Kidney tubule cell (primary cell): Measurements from ENCODE around the gene VRK3.
A peak's percentile ranks its signal among the peaks of the same experiment; 100 is the strongest.
"Not testable (repeated sequence)": the region's sequence is repeated elsewhere in the genome, so short reads cannot be mapped to it uniquely, and the experiment has no call there.

Experiments
- DNase-seq: peaks from one replicate; pipeline ENCODE4 v3.0.0-alpha.2; 2018; ENCODE audit warnings: low spot score

VRK3 gene

GRCh38 chr19:50025022-50025793, at the start of gene VRK3:
Gene VRK3 (minus strand): TSS chr19:50025372. CDS start chr19:50016162, 9,210 bp downstream.
- peak; percentile 100 for DNase-seq

DNA sequence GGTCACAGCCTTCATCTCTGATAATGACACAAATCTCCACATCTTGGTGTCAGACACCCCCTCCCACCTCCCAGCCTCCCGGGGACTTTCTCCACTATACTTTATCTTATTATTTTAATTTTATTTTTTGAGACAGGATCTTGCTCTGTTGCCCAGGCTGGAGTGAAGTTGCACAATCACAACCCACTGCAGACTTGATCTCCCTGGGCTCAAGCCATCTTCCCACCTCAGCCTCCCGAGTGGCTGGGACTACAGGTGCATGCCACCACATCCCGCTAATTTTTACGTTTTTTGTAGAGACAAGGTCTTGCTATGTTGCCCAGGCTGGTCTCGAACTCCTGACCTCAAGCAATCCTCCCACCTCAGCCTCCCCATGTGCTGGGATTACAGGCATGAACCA, 43.2 kb upstream of the VRK3 start:
- DNase-seq: not testable (repeated sequence)

DNA sequence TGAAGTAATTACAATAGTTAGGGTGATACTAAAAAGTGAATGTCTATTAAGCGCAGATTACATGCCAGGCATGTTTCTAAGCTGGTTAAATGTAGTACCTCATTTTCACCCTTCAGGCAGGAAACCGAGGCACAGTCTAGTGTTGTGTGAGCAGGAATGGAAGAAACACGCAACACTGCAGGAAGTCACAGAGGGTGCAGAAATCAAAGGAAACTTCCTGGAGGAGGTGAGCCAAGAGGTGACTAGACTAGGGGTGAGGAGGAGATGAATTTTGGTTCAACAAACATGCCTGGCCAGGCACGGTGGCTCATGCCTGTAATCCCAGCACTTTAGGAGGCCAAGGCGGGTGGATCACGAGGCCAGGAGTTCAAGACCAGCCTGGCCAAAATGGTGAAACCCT, 42.4 kb upstream of the VRK3 start:
- DNase-seq: no peak

- DNase-seq: no peak
Measured at GRCh38 chr19:50065938-50066337, 40.8 kb upstream of the VRK3 start.

DNA sequence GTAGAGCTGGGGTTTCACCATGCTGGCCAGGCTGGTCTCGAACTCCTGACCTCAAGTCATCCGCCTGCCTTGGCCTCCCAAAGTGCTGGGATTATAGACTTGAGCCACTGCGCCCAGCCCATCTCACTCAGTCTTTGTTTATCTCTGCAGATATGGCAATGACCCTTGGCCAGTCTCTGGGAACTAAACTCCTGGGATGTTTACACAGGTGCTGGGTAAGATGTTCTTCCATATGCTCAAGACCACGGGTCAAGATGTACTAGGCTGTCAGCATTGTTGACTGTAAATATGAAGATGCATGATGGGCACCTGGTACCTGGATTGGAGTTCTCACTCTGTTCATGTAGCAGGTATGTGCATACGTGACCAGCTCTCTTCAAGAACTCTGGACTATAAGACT, 36.5 kb upstream of the VRK3 start:
- DNase-seq: no peak

DNA sequence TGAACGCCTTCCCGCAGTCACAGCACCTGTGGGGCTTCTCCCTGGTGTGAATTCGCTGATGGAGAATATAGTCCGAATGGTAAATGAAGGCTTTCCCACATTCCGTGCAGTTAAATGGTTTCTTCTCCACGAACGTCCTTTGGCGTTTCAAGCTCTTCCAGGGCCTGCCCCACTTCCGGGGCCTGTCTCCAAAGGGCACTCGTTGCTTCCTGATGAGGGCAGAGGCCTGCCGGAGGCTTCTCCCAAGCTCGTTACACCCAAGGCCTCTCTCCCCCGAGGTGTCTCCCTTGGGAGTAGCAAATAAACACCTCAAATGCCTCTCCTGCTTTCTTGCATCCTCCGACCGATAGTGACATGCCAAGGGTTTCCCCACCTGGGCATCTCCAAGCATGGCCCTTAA, 34.9 kb upstream of the VRK3 start:
- no peak for DNase-seq

DNA sequence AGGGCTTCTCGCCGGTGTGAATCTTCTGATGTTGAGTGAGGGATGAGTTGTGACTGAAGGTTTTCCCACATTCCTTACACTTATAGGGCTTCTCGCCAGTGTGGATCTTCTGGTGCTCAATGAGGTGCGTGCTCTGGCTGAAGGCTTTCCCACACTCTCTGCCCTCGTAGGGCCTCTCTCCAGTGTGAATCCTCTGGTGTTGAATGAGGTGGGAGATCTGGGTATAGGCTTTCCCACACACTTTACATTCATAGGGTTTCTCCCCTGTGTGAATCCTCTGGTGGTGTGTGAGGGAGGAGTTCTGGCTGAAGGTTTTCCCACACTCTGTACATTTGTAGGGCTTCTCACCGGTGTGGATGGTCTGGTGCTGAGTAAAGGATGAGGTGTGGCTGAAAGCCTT, 33.9 kb upstream of the VRK3 start:
- DNase-seq: no peak

- DNase-seq: no peak
Measured at GRCh38 chr19:50058425-50058824, 33.3 kb upstream of the VRK3 start.

- DNase-seq: no peak
Measured at GRCh38 chr19:50053119-50053518, 27.9 kb upstream of the VRK3 start.

- no peak for DNase-seq
Measured at GRCh38 chr19:50051964-50052363, 26.8 kb upstream of the VRK3 start.

GRCh38 chr19:50051228-50051895, 26.2 kb upstream of the VRK3 start:
- DNase-seq: not testable (repeated sequence)

- DNase-seq: peak; percentile 78
Measured at GRCh38 chr19:50050406-50051227, 25.4 kb upstream of the VRK3 start.

DNA sequence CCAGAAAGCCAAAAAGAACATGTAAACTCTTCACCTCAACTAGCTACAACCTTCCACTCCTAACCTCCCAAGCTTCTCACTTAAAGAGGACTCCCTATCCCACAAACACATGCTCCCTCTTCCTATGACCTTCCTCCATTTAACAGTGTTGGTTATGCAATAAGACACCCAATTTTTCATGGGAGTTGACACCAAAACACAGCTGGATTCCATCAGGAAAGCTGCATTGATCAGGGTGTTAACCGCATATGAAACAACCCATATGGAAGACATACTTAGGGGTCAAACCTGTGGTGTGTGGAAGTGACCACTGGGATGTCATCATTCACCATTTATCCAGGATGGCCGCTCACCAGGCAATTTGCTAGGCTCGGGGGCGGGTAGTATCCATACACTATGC, 22.5 kb upstream of the VRK3 start:
- DNase-seq: no peak

GRCh38 chr19:50046649-50047503, 21.7 kb upstream of the VRK3 start:
- peak; percentile 21 for DNase-seq

GRCh38 chr19:50044922-50045321, 19.8 kb upstream of the VRK3 start:
- no peak for DNase-seq

GRCh38 chr19:50043967-50044366, 18.8 kb upstream of the VRK3 start:
- DNase-seq: no peak

GRCh38 chr19:50042363-50043024, 17.3 kb upstream of the VRK3 start:
- no peak for DNase-seq

DNA sequence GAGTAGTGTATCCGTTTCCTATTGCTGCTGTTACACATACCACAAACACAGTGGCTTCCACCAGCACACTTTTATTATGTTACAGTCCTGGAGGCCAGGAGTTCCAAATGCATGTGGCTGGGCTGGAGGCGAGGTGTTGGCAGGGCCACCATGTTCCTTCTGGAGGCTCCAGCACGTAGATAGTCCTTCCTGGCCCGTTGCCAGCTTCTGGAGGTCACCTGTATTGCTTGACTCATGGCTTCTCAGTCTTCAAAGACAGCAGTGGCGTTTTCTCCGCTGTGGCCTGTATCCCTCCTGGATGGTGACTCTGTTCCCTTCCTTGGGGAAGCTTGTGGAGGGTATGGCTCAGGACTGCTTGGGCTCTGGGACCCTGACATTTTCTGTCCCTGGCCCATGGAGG, 15.8 kb upstream of the VRK3 start:
- DNase-seq: no peak

GRCh38 chr19:50039968-50040367, 14.8 kb upstream of the VRK3 start:
- peak; percentile 54 for DNase-seq

DNA sequence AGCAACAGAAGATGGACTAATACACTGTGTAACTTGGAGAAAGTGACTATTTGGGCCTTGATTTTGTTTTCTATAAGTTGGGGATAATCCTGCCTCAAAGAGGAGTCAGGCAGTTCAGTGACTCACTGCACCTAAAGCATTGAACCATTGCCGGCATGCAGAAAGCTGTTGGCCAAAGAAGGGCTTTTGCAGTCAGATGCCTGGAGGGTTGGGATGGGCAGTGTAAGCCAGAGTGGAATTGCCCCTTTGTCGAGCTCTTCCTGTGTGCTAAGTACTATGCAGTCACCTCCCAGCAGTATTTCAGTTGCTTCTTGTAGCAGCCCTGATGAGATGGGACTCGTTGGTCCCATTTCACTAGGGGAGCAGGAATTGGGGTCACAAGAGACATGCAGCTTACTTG, 11.7 kb upstream of the VRK3 start:
- DNase-seq: peak; percentile 55

- no peak for DNase-seq
Measured at GRCh38 chr19:50030937-50031336, 5.8 kb upstream of the VRK3 start.
